GM10266 (cell line): ENCODE data around the gene PDCD1.

ENCODE experiments used
- DNase-seq: peaks from one replicate; pipeline ENCODE4 v3.0.0; 2012; ENCODE audit errors: extremely low spot score
- CTCF ChIP-seq: IDR thresholded peaks from 2 replicates; pipeline ENCODE4 v1.5.1; 2012; ENCODE audit warnings: mild to moderate bottlenecking, low read depth; ENCODE audit not compliant: control insufficient read depth, insufficient read depth; ENCODE audit errors: missing control alignments

PDCD1 gene

GRCh38 chr2:241865957-241866789 is 7.5 kb upstream of the PDCD1 start:
- no peak for DNase-seq
- no peak for TF ChIP-seq CTCF

- no peak for DNase-seq
- no peak for TF ChIP-seq CTCF
Observed at GRCh38 chr2:241865416-241865956, 6.8 kb upstream of the PDCD1 start.

DNA sequence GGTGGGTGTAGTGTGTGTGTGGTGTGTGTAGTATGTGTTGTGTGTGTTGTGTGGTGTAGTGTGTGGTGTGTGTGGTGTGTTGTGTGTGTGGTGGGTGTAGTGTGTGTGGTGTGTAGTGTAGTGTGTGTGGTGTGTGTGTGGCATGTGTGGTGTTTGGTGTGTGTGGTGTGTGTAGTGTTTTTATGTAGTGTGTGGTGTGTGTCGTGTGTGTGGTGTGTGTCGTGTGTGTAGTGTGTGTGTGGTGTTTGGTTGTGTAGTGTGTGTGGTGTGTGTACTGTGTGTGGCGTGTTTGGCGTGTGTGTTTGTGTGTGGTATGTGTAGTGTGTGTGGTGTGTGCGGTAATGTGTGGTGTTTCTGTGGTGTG is 6.1 kb upstream of the PDCD1 start:
- TF ChIP-seq CTCF = no peak
- no peak for DNase-seq

DNA sequence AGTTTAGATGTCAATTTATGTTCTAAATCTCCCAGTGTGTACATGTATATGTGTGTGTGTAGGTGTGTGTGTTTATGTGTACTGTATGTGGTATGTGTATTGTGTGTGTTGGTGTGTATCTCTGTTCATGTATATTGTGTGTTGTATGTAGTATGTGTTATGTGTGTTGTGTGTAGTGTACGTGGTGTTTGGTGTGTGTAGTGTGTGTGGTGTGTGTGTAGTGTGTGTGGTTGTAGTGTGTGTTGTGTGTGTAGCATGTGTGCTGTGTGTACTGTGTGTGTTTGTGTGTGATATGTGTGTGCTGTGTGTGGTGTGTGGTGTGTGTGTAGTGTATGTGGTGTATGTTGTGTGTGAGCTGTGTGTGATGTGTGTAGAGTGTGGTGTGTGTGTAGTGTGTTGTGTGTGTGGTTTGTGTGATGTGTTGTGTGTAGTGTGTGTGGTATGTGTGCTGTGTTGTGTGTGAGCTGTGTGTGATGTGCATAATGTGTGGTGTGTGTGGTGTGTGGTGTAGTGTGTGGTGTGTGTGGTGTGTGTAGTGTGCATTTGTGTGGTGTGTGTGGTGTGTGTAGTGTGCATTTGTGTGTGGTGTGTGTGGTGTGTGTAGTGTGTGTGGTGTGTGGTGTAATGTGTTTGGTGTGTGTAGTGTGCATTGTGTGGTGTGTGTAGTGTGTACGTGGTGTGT is 5.6 kb upstream of the PDCD1 start:
- no peak for DNase-seq
- no peak for TF ChIP-seq CTCF

- no peak for DNase-seq
- TF ChIP-seq CTCF = no peak
Observed at GRCh38 chr2:241863536-241863954, 4.9 kb upstream of the PDCD1 start.

- TF ChIP-seq CTCF = no peak
- no peak for DNase-seq
Observed at GRCh38 chr2:241862775-241863535, 4.3 kb upstream of the PDCD1 start.
